Endothelial cell of umbilical vein (primary cell): ENCODE data around the gene TTC4. TPM values are rescaled to one million over a fixed set of nuclear protein-coding genes. Genes with fewer than 3 reads are reported as not detected.

ENCODE experiments used
- BruUV-seq: library from RNA; stranded (reverse); fragments of 400-500 nt; replicated peaks from 2 replicates; lab custom pipeline; 2021; lab: Mats Ljungman, UMichigan
- CTCF ChIA-PET: fragments of 300-600, 350-600 bp; sonication (Branson Sonifier 250); formaldehyde crosslinking; loops from one replicate; lab custom pipeline; 2021; ENCODE audit warnings: antibody characterized with exemption, inconsistent platforms; lab: Charles Lee
- POLR2A ChIA-PET: fragments of 300-600, 350-600 bp; sonication (Branson Sonifier 250); formaldehyde crosslinking; loops from one replicate; lab custom pipeline; 2021; ENCODE audit warnings: antibody characterized with exemption, inconsistent platforms; lab: Charles Lee
- DNase-seq: peaks from one replicate; pipeline ENCODE4 v3.0.0-alpha.2; 2011; ENCODE audit warnings: low read depth, low spot score
- FAIRE-seq: peaks from 2 replicates; lab custom pipeline; 2011; peaks lifted over from hg19 to GRCh38; lab: Jason Lieb, UNC
- H2AFZ ChIP-seq: 2 replicates; pipeline ENCODE4 v1.6.0; 2012; ENCODE audit warnings: low read depth, low read length, control low read depth, inconsistent platforms
- H3K27ac ChIP-seq: 2 replicates; pipeline ENCODE4 v1.5.1; 2011; ENCODE audit warnings: low read depth, mild to moderate bottlenecking, control low read depth, low read length, moderate library complexity; ENCODE audit not compliant: insufficient read depth
- H3K27me3 ChIP-seq, 2 experiments: 2 replicates each; pipeline versions ENCODE4 v1.6.0 to v1.6.1; 2011; ENCODE audit warnings: low read length in 2 of 2, mixed read lengths in 1 of 2; ENCODE audit not compliant: control insufficient read depth in 2 of 2, insufficient read depth in 2 of 2
- H3K36me3 ChIP-seq, 2 experiments: 2 replicates in 1 of 2; 3 replicates in 1 of 2; pipeline ENCODE4 v1.5.1; 2011; ENCODE audit warnings: low read length in 2 of 2, mild to moderate bottlenecking in 1 of 2, moderate library complexity in 1 of 2; ENCODE audit not compliant: control insufficient read depth in 2 of 2, insufficient read depth in 2 of 2; ENCODE audit errors: extremely low read depth in 1 of 2
- H3K4me1 ChIP-seq: 3 replicates; pipeline ENCODE4 v1.5.1; 2011; ENCODE audit warnings: mild to moderate bottlenecking, low read length; ENCODE audit not compliant: control insufficient read depth, insufficient read depth; ENCODE audit errors: extremely low read depth
- H3K4me2 ChIP-seq: 2 replicates; pipeline ENCODE4 v1.6.1; 2011; ENCODE audit warnings: low read length, control low read depth, mixed read lengths; ENCODE audit not compliant: insufficient read depth
- H3K4me3 ChIP-seq, 3 experiments: fragments of 200-600 bp in 1 of 3; sonication (generic), shearing (Covaris generic) in 1 of 3; replicated peaks in 1 of 3; 2 replicates each; pipeline ENCODE4 v1.5.1; 2011 to 2016; ENCODE audit warnings: control low read depth in 3 of 3, low read length in 3 of 3, mild to moderate bottlenecking in 2 of 3, inconsistent platforms in 1 of 3, low read depth in 1 of 3, moderate library complexity in 1 of 3; ENCODE audit not compliant: insufficient read depth in 1 of 3
- H3K79me2 ChIP-seq: 2 replicates; pipeline ENCODE4 v1.6.0; 2012; ENCODE audit warnings: low read length, inconsistent platforms; ENCODE audit not compliant: control insufficient read depth, insufficient read depth
- H3K9ac ChIP-seq: replicated peaks from 2 replicates; pipeline ENCODE3; 2011; ENCODE audit warnings: low read length, control low read depth; ENCODE audit not compliant: insufficient read depth; ENCODE audit errors: extremely low read depth
- H3K9me1 ChIP-seq: replicated peaks from 3 replicates; pipeline ENCODE4 v1.6.0; 2011; ENCODE audit warnings: mild to moderate bottlenecking, low read length; ENCODE audit not compliant: control insufficient read depth, insufficient read depth; ENCODE audit errors: extremely low read depth
- H3K9me3 ChIP-seq: replicated peaks from 2 replicates; pipeline ENCODE4 v1.5.1; 2012; ENCODE audit warnings: low read length, inconsistent platforms; ENCODE audit not compliant: control insufficient read depth, insufficient read depth
- H4K20me1 ChIP-seq: replicated peaks from 2 replicates; pipeline ENCODE3; 2011; ENCODE audit warnings: mild to moderate bottlenecking, low read length; ENCODE audit not compliant: control insufficient read depth, insufficient read depth; ENCODE audit errors: extremely low read depth
- EZH2 ChIP-seq: IDR thresholded peaks from 2 replicates; pipeline ENCODE4 v1.6.1; 2012; ENCODE audit warnings: borderline replicate concordance, low read depth, mild to moderate bottlenecking, moderate library complexity, low read length, inconsistent platforms; ENCODE audit not compliant: severe bottlenecking
- FOS ChIP-seq: IDR thresholded peaks from 2 replicates; pipeline ENCODE4 v1.6.1; 2011; ENCODE audit warnings: mild to moderate bottlenecking, low read length, moderate library complexity, borderline replicate concordance; ENCODE audit not compliant: insufficient read depth
- GATA2 ChIP-seq: IDR thresholded peaks from 2 replicates; pipeline ENCODE4 v1.7.0; 2011; ENCODE audit warnings: low read depth, mild to moderate bottlenecking, moderate library complexity, mixed read lengths, low read length; ENCODE audit not compliant: insufficient read length, insufficient read depth
- JUN ChIP-seq: IDR thresholded peaks from 2 replicates; pipeline ENCODE4 v1.6.1; 2011; ENCODE audit warnings: borderline replicate concordance, low read depth; ENCODE audit not compliant: insufficient read length, insufficient read depth
- MAX ChIP-seq: IDR thresholded peaks from 2 replicates; pipeline ENCODE4 v1.6.1; 2011; ENCODE audit not compliant: insufficient read depth, insufficient read length
- MYC ChIP-seq: IDR thresholded peaks from one replicate; pipeline ENCODE4 v1.6.1; 2011; ENCODE audit warnings: mild to moderate bottlenecking, low read depth, low read length
- POLR2A ChIP-seq: IDR thresholded peaks from 2 replicates; pipeline ENCODE4 v1.6.1; 2012; ENCODE audit warnings: low read depth, mild to moderate bottlenecking, control low read depth, low read length
- POLR2AphosphoS5 ChIP-seq: IDR thresholded peaks from 2 replicates; pipeline ENCODE4 v1.6.1; 2012; ENCODE audit warnings: low read depth, mild to moderate bottlenecking, control low read depth, low read length, moderate library complexity; ENCODE audit not compliant: insufficient read depth
- dilution Hi-C: fragments of 300-500 bp; cut with MboI; formaldehyde crosslinking; loops from one replicate; pipeline ENCODE4 v1.15.0; 2019; ENCODE audit warnings: low sequenced_read_pairs; ENCODE audit not compliant: extremely low pct_ligation_motif_present
- intact Hi-C: fragments of 100-400 bp; cut with micrococcal nuclease; formaldehyde crosslinking; loops from one replicate; pipeline ENCODE4 v1.10.0; 2022
- polyA plus RNA-seq, 4 experiments: library from polyadenylated mRNA; depleted of rRNA in 3 of 4; stranded (reverse) in 3 of 4; unstranded in 1 of 4; fragments of >200 nt; gene quantifications; 2 replicates each; pipeline versions ENCODE4 v1.2.1 to v1.2.3, GENCODE V29; 2011 to 2012; ENCODE audit warnings: missing spikeins in 1 of 4
- total RNA-seq: library from RNA; stranded (reverse); gene quantifications from 2 replicates; pipeline ENCODE4 v1.2.3, GENCODE V29; 2021
- TF ChIP-seq, protein P1 (sequence below), 2 donors: IDR thresholded peaks; 1 replicate in 1 of 2; 2 replicates in 1 of 2; pipeline ENCODE4 v1.5.1; 2011; ENCODE audit warnings: low read length in 2 of 2, mild to moderate bottlenecking in 2 of 2, moderate library complexity in 2 of 2, control low read depth in 1 of 2, inconsistent platforms in 1 of 2, low read depth in 1 of 2; ENCODE audit not compliant: insufficient read depth in 1 of 2; ENCODE audit errors: extremely low read depth in 1 of 2

Gene TTC4
- total and polyA plus RNA-seq, 2 donors (not counting 3 experiments of a cell fraction or from before 2014, with no cell fraction given), result 19.2 to 28.8 TPM

- no TSS peak for BruUV-seq
- dilution Hi-C loops, result no loop called here
- POLR2A ChIA-PET, result no interaction called here
Observed at GRCh38 chr1:54666333-54666732, 49.3 kb upstream of the TTC4 start.

More at GRCh38 chr1:54666333-54666732, 49.3 kb upstream of the TTC4 start:
- CTCF ChIA-PET, result interaction anchor here (0.6 kb wide), 1 partner anchor 114 kb away, joined by 3 read pairs; no protein-coding TSS in a partner anchor
- H3K4me2 ChIP-seq, result no peak overlapping the region
- no peaks in the 10 kb centered on the region for H3K27me3 ChIP-seq
- no peak overlapping the region for H3K27ac ChIP-seq
- no peaks in the 10 kb centered on the region for H3K4me1 ChIP-seq
- no peak overlapping the region for H3K4me3 ChIP-seq
- H3K9me1 ChIP-seq, result no peaks in the 10 kb centered on the region
- no peaks in the 10 kb centered on the region for H4K20me1 ChIP-seq
- FAIRE-seq (no peak), DNase-seq (no peak)
- intact Hi-C loops, result no loop called here
- H3K79me2 ChIP-seq, result no peaks in the 10 kb centered on the region
- no peaks in the 10 kb centered on the region for H3K9me3 ChIP-seq
- TF ChIP-seq GATA2, result no peak
- no peak for TF ChIP-seq MAX
- TF ChIP-seq, protein P1, sequence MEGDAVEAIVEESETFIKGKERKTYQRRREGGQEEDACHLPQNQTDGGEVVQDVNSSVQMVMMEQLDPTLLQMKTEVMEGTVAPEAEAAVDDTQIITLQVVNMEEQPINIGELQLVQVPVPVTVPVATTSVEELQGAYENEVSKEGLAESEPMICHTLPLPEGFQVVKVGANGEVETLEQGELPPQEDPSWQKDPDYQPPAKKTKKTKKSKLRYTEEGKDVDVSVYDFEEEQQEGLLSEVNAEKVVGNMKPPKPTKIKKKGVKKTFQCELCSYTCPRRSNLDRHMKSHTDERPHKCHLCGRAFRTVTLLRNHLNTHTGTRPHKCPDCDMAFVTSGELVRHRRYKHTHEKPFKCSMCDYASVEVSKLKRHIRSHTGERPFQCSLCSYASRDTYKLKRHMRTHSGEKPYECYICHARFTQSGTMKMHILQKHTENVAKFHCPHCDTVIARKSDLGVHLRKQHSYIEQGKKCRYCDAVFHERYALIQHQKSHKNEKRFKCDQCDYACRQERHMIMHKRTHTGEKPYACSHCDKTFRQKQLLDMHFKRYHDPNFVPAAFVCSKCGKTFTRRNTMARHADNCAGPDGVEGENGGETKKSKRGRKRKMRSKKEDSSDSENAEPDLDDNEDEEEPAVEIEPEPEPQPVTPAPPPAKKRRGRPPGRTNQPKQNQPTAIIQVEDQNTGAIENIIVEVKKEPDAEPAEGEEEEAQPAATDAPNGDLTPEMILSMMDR (IDR thresholded peaks at IDR 0.05; ENCODE audit: extremely low read depth in 1 of 2, insufficient read depth in 1 of 2, low read depth in 1 of 2, low read length in 2 of 2), result no peak
- no peak for TF ChIP-seq MYC
- no peak for TF ChIP-seq POLR2AphosphoS5
- no peak for TF ChIP-seq POLR2A
- TF ChIP-seq FOS, result no peak
- no peak for TF ChIP-seq JUN
- TF ChIP-seq EZH2, result no peak
- no peak overlapping the region for H2AFZ ChIP-seq
- H3K36me3 ChIP-seq, result no peaks in the 10 kb centered on the region
- no peak overlapping the region for H3K9ac ChIP-seq
